ENCODE data around the gene DHX15. TPM values are rescaled to one million over a fixed set of nuclear protein-coding genes. Genes with fewer than 3 reads are reported as not detected.

The DHX15 gene
- total RNA-seq, 1 donor from 2014 or later = 154 TPM

- H3K36me3 Mint-ChIP-seq (ENCODE audit: low read depth, unreplicated experiment) = peaks cover 4% of the 10 kb centered on the region
Measured at GRCh38 chr4:24622146-24622834, 37.9 kb upstream of the DHX15 start.

GRCh38 chr4:24615977-24616376 is 31.6 kb upstream of the DHX15 start:
- no peak for DNase-seq (ENCODE audit: low spot score)
- no peak overlapping the region for H3K27ac Mint-ChIP-seq (ENCODE audit: unreplicated experiment)
- no peaks in the 10 kb centered on the region for H3K36me3 Mint-ChIP-seq (ENCODE audit: low read depth, unreplicated experiment)
- no peak overlapping the region for H3K4me3 Mint-ChIP-seq (ENCODE audit: unreplicated experiment)
- no peaks in the 10 kb centered on the region for H3K4me1 Mint-ChIP-seq (ENCODE audit: unreplicated experiment)
- no peaks in the 10 kb centered on the region for H3K9me3 Mint-ChIP-seq (ENCODE audit: unreplicated experiment)
- peaks cover 2% of the 10 kb centered on the region for H3K27me3 Mint-ChIP-seq (ENCODE audit: unreplicated experiment)
- no peak for TF ChIP-seq CTCF (IDR thresholded peaks at IDR 0.05; ENCODE audit: unreplicated experiment)

More at GRCh38 chr4:24622146-24622834, 37.9 kb upstream of the DHX15 start:
- no peak overlapping the region for H3K27ac Mint-ChIP-seq (ENCODE audit: unreplicated experiment)
- peaks cover 2% of the 10 kb centered on the region for H3K4me1 Mint-ChIP-seq (ENCODE audit: unreplicated experiment)
- H3K4me3 Mint-ChIP-seq (ENCODE audit: unreplicated experiment) = no peak overlapping the region
- no peak for TF ChIP-seq CTCF (IDR thresholded peaks at IDR 0.05; ENCODE audit: unreplicated experiment)
- peaks cover 3% of the 10 kb centered on the region for H3K27me3 Mint-ChIP-seq (ENCODE audit: unreplicated experiment)
- H3K9me3 Mint-ChIP-seq (ENCODE audit: unreplicated experiment) = no peaks in the 10 kb centered on the region
- no peak for DNase-seq (ENCODE audit: low spot score)

GRCh38 chr4:24614881-24615280 is 30.5 kb upstream of the DHX15 start:
- no peaks in the 10 kb centered on the region for H3K36me3 Mint-ChIP-seq (ENCODE audit: low read depth, unreplicated experiment)
- H3K9me3 Mint-ChIP-seq (ENCODE audit: unreplicated experiment) = no peaks in the 10 kb centered on the region
- H3K4me1 Mint-ChIP-seq (ENCODE audit: unreplicated experiment) = no peaks in the 10 kb centered on the region
- H3K4me3 Mint-ChIP-seq (ENCODE audit: unreplicated experiment) = no peak overlapping the region
- H3K27ac Mint-ChIP-seq (ENCODE audit: unreplicated experiment) = no peak overlapping the region
- no peaks in the 10 kb centered on the region for H3K27me3 Mint-ChIP-seq (ENCODE audit: unreplicated experiment)
- DNase-seq (ENCODE audit: low spot score) = no peak
- TF ChIP-seq CTCF (IDR thresholded peaks at IDR 0.05; ENCODE audit: unreplicated experiment) = no peak

GRCh38 chr4:24613502-24613901 is 29.1 kb upstream of the DHX15 start:
- H3K4me1 Mint-ChIP-seq (ENCODE audit: unreplicated experiment) = no peaks in the 10 kb centered on the region
- TF ChIP-seq CTCF (IDR thresholded peaks at IDR 0.05; ENCODE audit: unreplicated experiment) = no peak
- H3K36me3 Mint-ChIP-seq (ENCODE audit: low read depth, unreplicated experiment) = no peaks in the 10 kb centered on the region
- H3K27ac Mint-ChIP-seq (ENCODE audit: unreplicated experiment) = no peak overlapping the region
- H3K9me3 Mint-ChIP-seq (ENCODE audit: unreplicated experiment) = no peaks in the 10 kb centered on the region
- no peak overlapping the region for H3K4me3 Mint-ChIP-seq (ENCODE audit: unreplicated experiment)
- no peak for DNase-seq (ENCODE audit: low spot score)
- H3K27me3 Mint-ChIP-seq (ENCODE audit: unreplicated experiment) = no peaks in the 10 kb centered on the region

GRCh38 chr4:24611575-24611974 is 27.2 kb upstream of the DHX15 start:
- no peak for TF ChIP-seq CTCF (IDR thresholded peaks at IDR 0.05; ENCODE audit: unreplicated experiment)
- no peak overlapping the region for H3K27ac Mint-ChIP-seq (ENCODE audit: unreplicated experiment)
- DNase-seq (ENCODE audit: low spot score) = no peak

More at GRCh38 chr4:24611575-24611974, 27.2 kb upstream of the DHX15 start:
- H3K9me3 Mint-ChIP-seq (ENCODE audit: unreplicated experiment) = no peaks in the 10 kb centered on the region
- H3K4me3 Mint-ChIP-seq (ENCODE audit: unreplicated experiment) = no peak overlapping the region
- H3K27me3 Mint-ChIP-seq (ENCODE audit: unreplicated experiment) = no peaks in the 10 kb centered on the region
- H3K36me3 Mint-ChIP-seq (ENCODE audit: low read depth, unreplicated experiment) = no peaks in the 10 kb centered on the region
- H3K4me1 Mint-ChIP-seq (ENCODE audit: unreplicated experiment) = no peaks in the 10 kb centered on the region
